DMS153 (cell line): ENCODE results near the gene GPR17.

ENCODE experiments used
- DNase-seq: peaks from one replicate; lab custom pipeline; 2025; lab: John Stamatoyannopoulos, UW

Gene GPR17

GRCh38 chr2:127671557-127672302 lies 25.8 kb downstream of the GPR17 start:
- DNase-seq: no peak

GRCh38 chr2:127672341-127673224 lies 26.6 kb downstream of the GPR17 start:
- no peak for DNase-seq

GRCh38 chr2:127673291-127674069 lies 27.5 kb downstream of the GPR17 start:
- DNase-seq: no peak

GRCh38 chr2:127674241-127675209 lies 28.6 kb downstream of the GPR17 start:
- DNase-seq: no peak

GRCh38 chr2:127675331-127676261 lies 29.6 kb downstream of the GPR17 start, which contains the start of gene LIMS2:
Gene LIMS2 (minus strand): TSS chr2:127675530. CDS start chr2:127675024, 506 bp downstream.
- no peak for DNase-seq

- no peak for DNase-seq
Observed at GRCh38 chr2:127676906-127677305, 31.0 kb downstream of the GPR17 start.

GRCh38 chr2:127678531-127678930 lies 32.6 kb downstream of the GPR17 start:
- peak; percentile 26 for DNase-seq

- no peak for DNase-seq
Observed at GRCh38 chr2:127678991-127679390, 33.0 kb downstream of the GPR17 start.

GRCh38 chr2:127679680-127680361 lies 33.9 kb downstream of the GPR17 start:
- no peak for DNase-seq

- DNase-seq: no peak
Observed at GRCh38 chr2:127680706-127681287, 34.8 kb downstream of the GPR17 start.

GRCh38 chr2:127681288-127681804 lies 35.4 kb downstream of the GPR17 start:
- no peak for DNase-seq

- no peak for DNase-seq
Observed at GRCh38 chr2:127681976-127682857, 36.3 kb downstream of the GPR17 start.

- DNase-seq: no peak
Observed at GRCh38 chr2:127683056-127683455, 37.1 kb downstream of the GPR17 start.

- no peak for DNase-seq
Observed at GRCh38 chr2:127683757-127684156, 37.8 kb downstream of the GPR17 start.

- no peak for DNase-seq
Observed at GRCh38 chr2:127685410-127686080, 39.6 kb downstream of the GPR17 start.

- DNase-seq: no peak
Observed at GRCh38 chr2:127688405-127688804, 42.5 kb downstream of the GPR17 start.

- no peak for DNase-seq
Observed at GRCh38 chr2:127690696-127691095, 44.7 kb downstream of the GPR17 start.
